ENCODE data around the gene SLC7A6OS.

The SLC7A6OS gene

GRCh38 chr16:68249371-68249770 lies 61.4 kb downstream of the SLC7A6OS start:
- DNase-seq: no peak
